Liver (tissue), 9 donors: ENCODE data around the gene SLC12A7. TPM values are rescaled to one million over a fixed set of nuclear protein-coding genes. Genes with fewer than 3 reads are reported as not detected.

ENCODE experiments used
- DNase-seq: peaks from one replicate; pipeline ENCODE4 v3.0.0-alpha.2; 2017; ENCODE audit warnings: low spot score
- H3K27ac ChIP-seq, 2 donors: one replicate each; pipeline ENCODE4 v1.7.0; 2013; ENCODE audit warnings: inconsistent platforms in 2 of 2, low read length in 2 of 2, control low read depth in 1 of 2, low read depth in 1 of 2, mild to moderate bottlenecking in 1 of 2
- H3K27me3 ChIP-seq, 4 donors: one replicate each; pipeline versions ENCODE4 v1.6.1 to v1.7.0; 2013; ENCODE audit warnings: low read length in 3 of 4, inconsistent platforms in 1 of 4, mild to moderate bottlenecking in 1 of 4, moderate library complexity in 1 of 4; ENCODE audit not compliant: control insufficient read depth in 4 of 4, insufficient read depth in 4 of 4
- H3K36me3 ChIP-seq, 4 donors: one replicate each; pipeline versions ENCODE4 v1.6.1 to v1.7.0; 2013; ENCODE audit warnings: low read length in 3 of 4, mild to moderate bottlenecking in 3 of 4, low read depth in 1 of 4, moderate library complexity in 1 of 4; ENCODE audit not compliant: control insufficient read depth in 4 of 4, insufficient read depth in 3 of 4
- H3K4me1 ChIP-seq, 4 donors: one replicate each; pipeline versions ENCODE4 v1.6.1 to v1.7.0; 2013; ENCODE audit warnings: low read length in 3 of 4, mild to moderate bottlenecking in 3 of 4, moderate library complexity in 1 of 4; ENCODE audit not compliant: control insufficient read depth in 4 of 4, insufficient read depth in 4 of 4
- H3K4me3 ChIP-seq, 3 donors: one replicate each; pipeline versions ENCODE4 v1.6.1 to v1.7.0; 2013; ENCODE audit warnings: low read length in 3 of 3, control low read depth in 1 of 3, low read depth in 1 of 3, mild to moderate bottlenecking in 1 of 3
- H3K9ac ChIP-seq, 2 donors: one replicate each; pipeline ENCODE4 v1.7.0; 2013; ENCODE audit warnings: low read length in 2 of 2, mild to moderate bottlenecking in 2 of 2, moderate library complexity in 2 of 2, control low read depth in 1 of 2, low read depth in 1 of 2
- H3K9me3 ChIP-seq, 4 donors: one replicate each; pipeline versions ENCODE4 v1.6.1 to v1.7.0; 2013; ENCODE audit warnings: low read length in 3 of 4; ENCODE audit not compliant: control insufficient read depth in 4 of 4
- EGR1 ChIP-seq, 2 donors: IDR thresholded peaks; 2 replicates each; pipeline ENCODE4 v1.6.1; 2016 to 2018; ENCODE audit warnings: antibody characterized with exemption in 2 of 2, low read depth in 2 of 2
- FOXA1 ChIP-seq: IDR thresholded peaks from 2 replicates; pipeline ENCODE4 v1.6.1; 2016; ENCODE audit warnings: antibody characterized with exemption
- FOXA2 ChIP-seq: IDR thresholded peaks from 2 replicates; pipeline ENCODE4 v1.6.1; 2016; ENCODE audit warnings: antibody characterized with exemption
- GABPA ChIP-seq, 2 donors: IDR thresholded peaks in 1 of 2; conservative IDR thresholded peaks in 1 of 2; 2 replicates each; pipeline ENCODE4 v1.6.1; 2016; ENCODE audit warnings: antibody characterized with exemption in 2 of 2, mild to moderate bottlenecking in 1 of 2, moderate library complexity in 1 of 2
- HNF4A ChIP-seq, 2 donors: conservative IDR thresholded peaks; 2 replicates each; pipeline ENCODE4 v1.6.1; 2016; ENCODE audit warnings: antibody characterized with exemption in 2 of 2, mild to moderate bottlenecking in 2 of 2
- HNF4G ChIP-seq: IDR thresholded peaks from 2 replicates; pipeline ENCODE4 v1.6.1; 2016; ENCODE audit warnings: antibody characterized with exemption
- JUND ChIP-seq, 2 donors: IDR thresholded peaks; 2 replicates each; pipeline ENCODE4 v1.6.1; 2016; ENCODE audit warnings: antibody characterized with exemption in 2 of 2
- NR2F2 ChIP-seq: IDR thresholded peaks from 2 replicates; pipeline ENCODE4 v1.6.1; 2016; ENCODE audit warnings: antibody characterized with exemption
- RAD21 ChIP-seq, 2 donors: IDR thresholded peaks; 2 replicates each; pipeline ENCODE4 v1.6.1; 2016; ENCODE audit warnings: antibody characterized with exemption in 2 of 2, mild to moderate bottlenecking in 2 of 2
- REST ChIP-seq: IDR thresholded peaks from 2 replicates; pipeline ENCODE4 v1.6.1; 2016; ENCODE audit warnings: antibody characterized with exemption, mild to moderate bottlenecking
- TAF1 ChIP-seq: conservative IDR thresholded peaks from 2 replicates; pipeline ENCODE4 v1.6.1; 2016; ENCODE audit warnings: antibody characterized with exemption, mild to moderate bottlenecking
- YY1 ChIP-seq: IDR thresholded peaks from 2 replicates; pipeline ENCODE4 v1.6.1; 2016; ENCODE audit warnings: antibody characterized with exemption, mild to moderate bottlenecking
- WGBS: extraction: QIAGEN DNeasy Blood & Tissue Kit; methylation state at CpG from one replicate; pipeline ENCODE4 v1.1.7; 2013; 5-methylcytosine and 5-hydroxymethylcytosine counted together
- polyA plus RNA-seq, 2 donors: library from polyadenylated mRNA; stranded (reverse) in 1 of 2; unstranded in 1 of 2; fragments of 200-250 nt in 1 of 2; fragments of >200 nt in 1 of 2; fragmentation: Nextera tagmentation in 1 of 2; extraction: Ambion mirVana in 1 of 2; gene quantifications; one replicate each; pipeline versions ENCODE4 v1.2.1 to v1.2.3, GENCODE V29; 2013 to 2015
- total RNA-seq, 2 donors: library from RNA; depleted of rRNA; stranded (reverse); fragments of >200 nt; gene quantifications; one replicate each; pipeline ENCODE4 v1.2.3, GENCODE V29; 2014
- TF ChIP-seq, protein P1 (sequence below): IDR thresholded peaks from 2 replicates; pipeline ENCODE4 v1.6.1; 2016; ENCODE audit warnings: antibody characterized with exemption
- TF ChIP-seq, protein P2 (sequence below): IDR thresholded peaks from 2 replicates; pipeline ENCODE4 v1.6.1; 2016; ENCODE audit warnings: antibody characterized with exemption
- donor health status: healthy.
- donor health status: healthy.
- donor health status: healthy.
- donor health status: healthy.
- donor health status: healthy.

SLC12A7 gene
- total and polyA plus RNA-seq, 4 donors, result 12.3 to 64.2 (median 28.9) TPM

GRCh38 chr5:1039210-1039548, 72.7 kb downstream of the SLC12A7 start:
- DNase-seq, result no peak
- no peaks in the 10 kb centered on the region for H3K36me3 ChIP-seq
- no peak overlapping the region for H3K9ac ChIP-seq
- no peak overlapping the region for H3K4me3 ChIP-seq
- TF ChIP-seq FOXA2, result no peak
- no peak overlapping the region for H3K27ac ChIP-seq
- H3K27me3 ChIP-seq, result no peaks in the 10 kb centered on the region
- H3K4me1 ChIP-seq, result no peaks in the 10 kb centered on the region
- H3K9me3 ChIP-seq, result no peaks in the 10 kb centered on the region
- WGBS, result 84% methylated on average over 16 of the region's 16 CpGs

- H3K36me3 ChIP-seq, result no peaks in the 10 kb centered on the region
- no peak for DNase-seq
Measured at GRCh38 chr5:1038417-1039209, 73.2 kb downstream of the SLC12A7 start.

DNA sequence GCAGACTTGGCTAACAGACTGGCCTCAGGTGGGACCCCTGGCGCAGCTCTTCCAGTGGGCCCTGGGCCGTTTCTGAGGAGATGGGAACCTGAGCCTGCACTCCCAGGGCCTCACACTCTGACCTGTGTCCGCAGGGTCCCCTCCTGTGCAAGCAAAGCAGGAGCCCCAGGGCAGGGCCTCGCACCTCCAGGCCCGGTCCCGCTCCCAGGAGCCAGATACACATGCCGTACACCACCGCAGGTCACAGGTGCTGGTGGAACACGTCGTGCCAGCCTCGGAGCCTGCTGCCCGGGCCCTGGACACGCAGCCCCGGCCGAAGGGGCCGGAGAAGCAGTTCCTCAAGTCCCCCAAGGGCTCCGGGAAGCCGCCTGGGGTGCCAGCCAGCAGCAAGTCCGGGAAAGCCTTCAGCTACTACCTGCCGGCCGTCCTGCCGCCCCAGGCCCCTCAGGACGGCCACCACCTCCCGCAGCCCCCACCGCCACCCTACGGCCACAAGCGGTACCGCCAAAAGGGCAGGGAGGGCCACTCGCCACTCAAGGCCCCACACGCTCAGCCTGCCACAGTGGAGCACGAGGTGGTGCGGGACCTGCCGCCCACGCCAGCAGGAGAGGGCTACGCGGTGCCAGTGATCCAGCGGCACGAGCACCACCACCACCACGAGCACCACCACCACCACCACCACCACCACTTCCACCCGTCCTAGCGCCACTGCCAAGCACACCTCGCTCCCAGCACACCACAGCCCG, 74.0 kb downstream of the SLC12A7 start:
- DNase-seq, result no peak
- Histone ChIP-seq H3K27me3 (no peaks in the 10 kb centered on the region), H3K9me3 (no peaks in the 10 kb centered on the region), H3K27ac (no peak overlapping the region), H3K36me3 (no peaks in the 10 kb centered on the region), H3K4me1 (no peaks in the 10 kb centered on the region), H3K4me3 (no peak overlapping the region), H3K9ac (no peak overlapping the region)
- WGBS, result 91% methylated on average over 43 of the region's 43 CpGs
- TF ChIP-seq JUND (IDR thresholded peaks at IDR 0.05), result no peak
- TF ChIP-seq, protein P1, sequence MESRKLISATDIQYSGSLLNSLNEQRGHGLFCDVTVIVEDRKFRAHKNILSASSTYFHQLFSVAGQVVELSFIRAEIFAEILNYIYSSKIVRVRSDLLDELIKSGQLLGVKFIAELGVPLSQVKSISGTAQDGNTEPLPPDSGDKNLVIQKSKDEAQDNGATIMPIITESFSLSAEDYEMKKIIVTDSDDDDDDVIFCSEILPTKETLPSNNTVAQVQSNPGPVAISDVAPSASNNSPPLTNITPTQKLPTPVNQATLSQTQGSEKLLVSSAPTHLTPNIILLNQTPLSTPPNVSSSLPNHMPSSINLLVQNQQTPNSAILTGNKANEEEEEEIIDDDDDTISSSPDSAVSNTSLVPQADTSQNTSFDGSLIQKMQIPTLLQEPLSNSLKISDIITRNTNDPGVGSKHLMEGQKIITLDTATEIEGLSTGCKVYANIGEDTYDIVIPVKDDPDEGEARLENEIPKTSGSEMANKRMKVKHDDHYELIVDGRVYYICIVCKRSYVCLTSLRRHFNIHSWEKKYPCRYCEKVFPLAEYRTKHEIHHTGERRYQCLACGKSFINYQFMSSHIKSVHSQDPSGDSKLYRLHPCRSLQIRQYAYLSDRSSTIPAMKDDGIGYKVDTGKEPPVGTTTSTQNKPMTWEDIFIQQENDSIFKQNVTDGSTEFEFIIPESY, result no peak
- TF ChIP-seq HNF4G, result no peak
- no peak for TF ChIP-seq FOXA2
- no peak for TF ChIP-seq REST
- TF ChIP-seq RAD21 (IDR thresholded peaks at IDR 0.05), result no peak
- TF ChIP-seq GABPA (IDR thresholded peaks at IDR 0.05 in 1 of 2, conservative IDR thresholded peaks at IDR 0.05 in 1 of 2), result no peak
- no peak for TF ChIP-seq EGR1 (IDR thresholded peaks at IDR 0.05; ENCODE audit: low read depth in 2 of 2)
- TF ChIP-seq, protein P2, sequence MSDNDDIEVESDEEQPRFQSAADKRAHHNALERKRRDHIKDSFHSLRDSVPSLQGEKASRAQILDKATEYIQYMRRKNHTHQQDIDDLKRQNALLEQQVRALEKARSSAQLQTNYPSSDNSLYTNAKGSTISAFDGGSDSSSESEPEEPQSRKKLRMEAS, result no peak

More at GRCh38 chr5:1038417-1039209, 73.2 kb downstream of the SLC12A7 start:
- Histone ChIP-seq H3K27ac (no peak overlapping the region), H3K4me1 (no peaks in the 10 kb centered on the region), H3K4me3 (no peak overlapping the region), H3K9me3 (no peaks in the 10 kb centered on the region), H3K9ac (no peak overlapping the region), H3K27me3 (no peaks in the 10 kb centered on the region)
- TF ChIP-seq HNF4G (no peak), EGR1 (IDR thresholded peaks at IDR 0.05; ENCODE audit: low read depth in 2 of 2) (no peak), NR2F2 (no peak), FOXA1 (no peak), GABPA (IDR thresholded peaks at IDR 0.05 in 1 of 2, conservative IDR thresholded peaks at IDR 0.05 in 1 of 2) (no peak), YY1 (no peak), TAF1 (no peak), HNF4A (conservative IDR thresholded peaks at IDR 0.05) (no peak)
- TF ChIP-seq, protein P1, result no peak
- 77% methylated on average over 28 of the region's 28 CpGs for WGBS
